A549 treated with DMSO at 1 μM for 4 hours (cell line): ENCODE data around the gene SPATA4. TPM values are rescaled to one million over a fixed set of nuclear protein-coding genes. Genes with fewer than 3 reads are reported as not detected.

ENCODE experiments used
- total RNA-seq: library from RNA; stranded (reverse); fragments of 200-300 nt; extraction: Qiagen RNA extraction; gene quantifications from 5 replicates; pipeline ENCODE4 v1.2.3, GENCODE V29; 2022; ENCODE audit warnings: low read depth

Gene SPATA4
- total RNA-seq = 0.07 to 0.55 TPM (median 0.17 TPM) in 4 of 5 replicates, not detected in the other

DNA sequence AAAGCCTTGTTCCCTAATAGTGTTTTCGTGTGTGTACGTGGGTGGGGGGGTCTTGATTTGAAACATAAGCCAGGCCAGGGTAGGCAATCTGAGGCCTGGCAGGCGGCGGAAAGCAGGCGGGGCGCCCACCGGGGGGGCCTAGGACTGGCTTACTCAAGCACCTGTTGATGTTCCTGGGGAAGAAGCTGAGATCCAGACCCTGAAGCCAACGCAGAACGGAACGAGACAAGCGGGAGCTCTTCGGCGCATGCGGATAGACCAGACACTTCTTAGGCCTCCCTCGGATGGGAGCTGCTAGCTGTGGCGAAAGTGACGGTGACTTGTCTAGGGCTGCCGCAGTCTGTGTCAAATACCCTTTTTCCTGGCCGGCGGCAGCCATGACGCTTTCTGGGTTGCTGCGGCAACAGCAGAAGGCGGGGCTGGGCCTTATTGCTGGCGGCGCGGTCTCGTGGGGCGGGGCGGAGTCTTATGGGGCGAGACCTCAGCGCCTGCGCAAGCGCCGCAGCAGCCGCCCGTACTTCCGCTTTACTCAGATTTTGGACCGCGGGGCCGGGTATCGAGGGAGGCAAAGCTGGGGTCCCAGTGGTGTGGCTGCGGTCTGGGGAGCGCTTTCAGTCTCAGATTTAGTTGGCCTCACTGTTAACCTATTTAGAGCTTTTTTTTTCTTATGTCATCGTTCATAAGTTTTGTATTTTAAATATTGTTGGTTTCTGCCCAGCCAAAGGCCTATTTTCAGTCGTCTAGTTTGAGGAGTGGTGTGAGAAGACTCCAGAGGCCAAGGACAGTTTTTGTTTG lies at the start of gene SPATA4:
Gene SPATA4, minus strand, starts transcription at position 402 of the 795 bp plus-strand sequence. Its CDS starts 23 bp downstream, at position 379.

Other genes starting within 250 kb of the SPATA4 start
- gene WDR17, start 129.7 kb downstream of the SPATA4 start, total RNA-seq = 1.6 to 2.9 TPM (median 2.1 TPM) in 5 replicates
- gene ASB5, start 73.6 kb upstream of the SPATA4 start, total RNA-seq = 0.06 to 0.10 TPM in 2 of 5 replicates, not detected in the others
- gene SPCS3, start 124.4 kb upstream of the SPATA4 start, total RNA-seq = 29.5 to 49.3 TPM (median 42.3 TPM) in 5 replicates